PFSK-1 (cell line): ENCODE data around the gene MBOAT7.

Source experiments
- FOXP2 ChIP-seq: optimal IDR thresholded peaks from 2 replicates; pipeline ENCODE3; 2011; ENCODE audit warnings: borderline replicate concordance, control low read depth, inconsistent platforms; ENCODE audit not compliant: insufficient read depth; ENCODE audit errors: extremely low read length, extremely low read depth
- POLR2AphosphoS5 ChIP-seq: IDR thresholded peaks from 2 replicates; pipeline ENCODE4 v1.6.1; 2012; ENCODE audit warnings: low read depth, mild to moderate bottlenecking, control low read depth, low read length, moderate library complexity
- SIN3A ChIP-seq: IDR thresholded peaks from 2 replicates; pipeline ENCODE4 v1.6.1; 2012; ENCODE audit warnings: mild to moderate bottlenecking, low read length, moderate library complexity, borderline replicate concordance; ENCODE audit not compliant: insufficient read depth
- TAF1 ChIP-seq: IDR thresholded peaks from 2 replicates; pipeline ENCODE4 v1.6.1; 2012; ENCODE audit warnings: low read length, control low read depth, borderline replicate concordance; ENCODE audit not compliant: insufficient read depth
- TF ChIP-seq, protein P1 (sequence below), 2 experiments: IDR thresholded peaks; 2 replicates each; pipeline versions ENCODE4 v1.6.1 to v1.8.0; 2011 to 2012; ENCODE audit warnings: low read depth in 2 of 2, low read length in 2 of 2, control low read depth in 1 of 2, inconsistent platforms in 1 of 2, mild to moderate bottlenecking in 1 of 2, moderate library complexity in 1 of 2; ENCODE audit not compliant: insufficient read depth in 1 of 2

Gene MBOAT7

GRCh38 chr19:54179921-54180461 is 9.4 kb downstream of the MBOAT7 start:
- TF ChIP-seq, protein P1, sequence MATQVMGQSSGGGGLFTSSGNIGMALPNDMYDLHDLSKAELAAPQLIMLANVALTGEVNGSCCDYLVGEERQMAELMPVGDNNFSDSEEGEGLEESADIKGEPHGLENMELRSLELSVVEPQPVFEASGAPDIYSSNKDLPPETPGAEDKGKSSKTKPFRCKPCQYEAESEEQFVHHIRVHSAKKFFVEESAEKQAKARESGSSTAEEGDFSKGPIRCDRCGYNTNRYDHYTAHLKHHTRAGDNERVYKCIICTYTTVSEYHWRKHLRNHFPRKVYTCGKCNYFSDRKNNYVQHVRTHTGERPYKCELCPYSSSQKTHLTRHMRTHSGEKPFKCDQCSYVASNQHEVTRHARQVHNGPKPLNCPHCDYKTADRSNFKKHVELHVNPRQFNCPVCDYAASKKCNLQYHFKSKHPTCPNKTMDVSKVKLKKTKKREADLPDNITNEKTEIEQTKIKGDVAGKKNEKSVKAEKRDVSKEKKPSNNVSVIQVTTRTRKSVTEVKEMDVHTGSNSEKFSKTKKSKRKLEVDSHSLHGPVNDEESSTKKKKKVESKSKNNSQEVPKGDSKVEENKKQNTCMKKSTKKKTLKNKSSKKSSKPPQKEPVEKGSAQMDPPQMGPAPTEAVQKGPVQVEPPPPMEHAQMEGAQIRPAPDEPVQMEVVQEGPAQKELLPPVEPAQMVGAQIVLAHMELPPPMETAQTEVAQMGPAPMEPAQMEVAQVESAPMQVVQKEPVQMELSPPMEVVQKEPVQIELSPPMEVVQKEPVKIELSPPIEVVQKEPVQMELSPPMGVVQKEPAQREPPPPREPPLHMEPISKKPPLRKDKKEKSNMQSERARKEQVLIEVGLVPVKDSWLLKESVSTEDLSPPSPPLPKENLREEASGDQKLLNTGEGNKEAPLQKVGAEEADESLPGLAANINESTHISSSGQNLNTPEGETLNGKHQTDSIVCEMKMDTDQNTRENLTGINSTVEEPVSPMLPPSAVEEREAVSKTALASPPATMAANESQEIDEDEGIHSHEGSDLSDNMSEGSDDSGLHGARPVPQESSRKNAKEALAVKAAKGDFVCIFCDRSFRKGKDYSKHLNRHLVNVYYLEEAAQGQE (IDR thresholded peaks at IDR 0.05; ENCODE audit: insufficient read depth in 1 of 2, low read depth in 2 of 2, low read length in 2 of 2): no peak
- no peak for TF ChIP-seq FOXP2
- no peak for TF ChIP-seq TAF1
- no peak for TF ChIP-seq POLR2AphosphoS5
- no peak for TF ChIP-seq SIN3A

DNA sequence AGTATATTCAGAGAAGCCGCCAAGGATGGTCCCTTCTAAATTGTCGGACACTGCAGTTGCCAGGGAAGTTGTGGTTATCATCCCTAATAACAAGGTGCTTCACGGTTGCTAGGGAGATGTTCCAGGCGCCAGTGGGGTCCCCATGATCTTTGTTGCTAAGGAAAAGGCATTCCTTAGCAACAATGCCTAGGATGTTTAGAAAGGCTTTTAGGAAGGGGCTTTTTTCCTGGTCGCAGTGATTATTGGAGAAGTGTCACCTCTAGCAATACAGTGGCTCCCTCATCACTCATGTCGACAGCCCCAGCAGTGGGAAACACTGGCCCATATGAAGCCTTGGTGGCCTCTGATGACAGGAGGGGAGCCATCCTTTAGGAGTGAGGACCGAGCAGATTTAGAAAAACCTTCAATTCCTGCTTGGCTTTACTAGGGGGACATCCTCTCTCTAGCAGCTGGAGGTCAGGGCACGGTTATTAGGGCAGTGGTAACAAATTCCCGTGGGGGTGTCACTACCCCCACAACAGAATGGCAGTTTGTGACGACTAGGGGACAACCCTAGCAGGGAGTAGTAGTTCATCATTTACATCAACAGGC is 10.0 kb downstream of the MBOAT7 start:
- TF ChIP-seq FOXP2 (no peak), POLR2AphosphoS5 (0 out of 2 replicates have a peak, but pooled peaks have one; percentile 24)

- TF ChIP-seq TAF1 (no peak), SIN3A (no peak), POLR2AphosphoS5 (no peak), FOXP2 (no peak)
- TF ChIP-seq, protein P1 (IDR thresholded peaks at IDR 0.05; ENCODE audit: insufficient read depth in 1 of 2, low read depth in 2 of 2, low read length in 2 of 2): no peak
Measured at GRCh38 chr19:54178581-54179261, 10.7 kb downstream of the MBOAT7 start.

- TF ChIP-seq SIN3A: no peak
- peak; percentile 25; the same call in 1 of the 2 replicates for TF ChIP-seq POLR2AphosphoS5
- TF ChIP-seq, protein P1 (IDR thresholded peaks at IDR 0.05; ENCODE audit: insufficient read depth in 1 of 2, low read depth in 2 of 2, low read length in 2 of 2): no peak
Measured at GRCh38 chr19:54173951-54174834, 15.2 kb downstream of the MBOAT7 start.

- no peak for TF ChIP-seq POLR2AphosphoS5
- no peak for TF ChIP-seq SIN3A
- no peak for TF ChIP-seq TAF1
- TF ChIP-seq FOXP2: no peak
- TF ChIP-seq, protein P1 (IDR thresholded peaks at IDR 0.05; ENCODE audit: insufficient read depth in 1 of 2, low read depth in 2 of 2, low read length in 2 of 2): no peak
Measured at GRCh38 chr19:54173359-54173699, 16.1 kb downstream of the MBOAT7 start.
